Esophagus squamous epithelium (tissue), 4 donors: Measurements from ENCODE around the gene CLCF1.

Source experiments
- POLR2A ChIP-seq, 4 donors: fragments of 450-650 bp; IDR thresholded peaks; one replicate each; pipeline ENCODE4 v1.6.1; 2017; ENCODE audit warnings: antibody characterized with exemption in 4 of 4, mild to moderate bottlenecking in 4 of 4, moderate library complexity in 3 of 4
- TF ChIP-seq, protein P1 (sequence below), 6 experiments: fragments of 450-650 bp in 4 of 6; fragments of 200-600 bp in 2 of 6; sonication (generic) in 2 of 6; IDR thresholded peaks; one replicate each; pipeline ENCODE4 v1.5.1; 2016 to 2019; ENCODE audit warnings: antibody characterized with exemption in 6 of 6, mild to moderate bottlenecking in 4 of 6, moderate library complexity in 4 of 6

DNA sequence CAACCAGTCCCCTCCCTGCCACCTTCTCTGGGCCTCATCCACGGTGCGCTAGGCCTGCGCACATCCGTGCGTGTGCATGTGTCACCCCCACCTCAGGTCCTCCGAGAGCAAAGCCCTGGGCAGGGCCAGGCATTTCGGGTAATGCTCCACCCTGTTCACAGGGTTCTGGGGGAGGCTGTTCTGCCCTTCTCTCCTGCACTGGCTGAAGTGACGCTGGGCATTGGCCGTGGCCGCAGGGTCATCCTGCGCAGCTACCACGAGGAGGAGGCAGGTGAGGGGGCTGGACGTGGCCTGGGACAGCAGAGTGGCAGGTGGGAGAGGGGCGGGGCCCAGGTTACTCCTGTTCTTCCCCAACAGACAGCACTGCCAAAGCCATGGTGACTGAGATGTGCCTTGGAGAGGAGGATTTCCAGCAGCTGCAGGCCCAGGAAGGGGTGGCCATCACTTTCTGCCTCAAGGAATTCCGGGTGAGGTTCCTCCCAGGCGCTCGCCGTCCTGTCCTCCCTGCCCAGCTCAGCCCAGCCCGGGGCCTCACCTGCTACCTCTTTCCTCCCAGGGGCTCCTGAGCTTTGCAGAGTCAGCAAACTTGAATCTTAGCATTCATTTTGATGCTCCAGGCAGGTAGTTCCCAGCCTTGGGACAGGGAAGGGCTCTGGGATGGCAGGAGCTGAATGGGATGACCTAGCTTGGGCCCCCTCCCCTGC, 22.3 kb upstream of the CLCF1 start:
- TF ChIP-seq, protein P1, sequence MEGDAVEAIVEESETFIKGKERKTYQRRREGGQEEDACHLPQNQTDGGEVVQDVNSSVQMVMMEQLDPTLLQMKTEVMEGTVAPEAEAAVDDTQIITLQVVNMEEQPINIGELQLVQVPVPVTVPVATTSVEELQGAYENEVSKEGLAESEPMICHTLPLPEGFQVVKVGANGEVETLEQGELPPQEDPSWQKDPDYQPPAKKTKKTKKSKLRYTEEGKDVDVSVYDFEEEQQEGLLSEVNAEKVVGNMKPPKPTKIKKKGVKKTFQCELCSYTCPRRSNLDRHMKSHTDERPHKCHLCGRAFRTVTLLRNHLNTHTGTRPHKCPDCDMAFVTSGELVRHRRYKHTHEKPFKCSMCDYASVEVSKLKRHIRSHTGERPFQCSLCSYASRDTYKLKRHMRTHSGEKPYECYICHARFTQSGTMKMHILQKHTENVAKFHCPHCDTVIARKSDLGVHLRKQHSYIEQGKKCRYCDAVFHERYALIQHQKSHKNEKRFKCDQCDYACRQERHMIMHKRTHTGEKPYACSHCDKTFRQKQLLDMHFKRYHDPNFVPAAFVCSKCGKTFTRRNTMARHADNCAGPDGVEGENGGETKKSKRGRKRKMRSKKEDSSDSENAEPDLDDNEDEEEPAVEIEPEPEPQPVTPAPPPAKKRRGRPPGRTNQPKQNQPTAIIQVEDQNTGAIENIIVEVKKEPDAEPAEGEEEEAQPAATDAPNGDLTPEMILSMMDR (IDR thresholded peaks at IDR 0.05) = no peak
- TF ChIP-seq POLR2A (IDR thresholded peaks at IDR 0.05) = no peak
